Endothelial cell of umbilical vein (primary cell): ENCODE results near the gene LRCH1. TPM values are rescaled to one million over a fixed set of nuclear protein-coding genes. Genes with fewer than 3 reads are reported as not detected.

Source experiments
- BruUV-seq: library from RNA; stranded (reverse); fragments of 400-500 nt; replicated peaks from 2 replicates; lab custom pipeline; 2021; lab: Mats Ljungman, UMichigan
- CTCF ChIA-PET: fragments of 300-600, 350-600 bp; sonication (Branson Sonifier 250); formaldehyde crosslinking; loops from one replicate; lab custom pipeline; 2021; ENCODE audit warnings: antibody characterized with exemption, inconsistent platforms; lab: Charles Lee
- POLR2A ChIA-PET: fragments of 300-600, 350-600 bp; sonication (Branson Sonifier 250); formaldehyde crosslinking; loops from one replicate; lab custom pipeline; 2021; ENCODE audit warnings: antibody characterized with exemption, inconsistent platforms; lab: Charles Lee
- DNase-seq: peaks from one replicate; pipeline ENCODE4 v3.0.0-alpha.2; 2011; ENCODE audit warnings: low read depth, low spot score
- FAIRE-seq: peaks from 2 replicates; lab custom pipeline; 2011; peaks lifted over from hg19 to GRCh38; lab: Jason Lieb, UNC
- H2AFZ ChIP-seq: 2 replicates; pipeline ENCODE4 v1.6.0; 2012; ENCODE audit warnings: low read depth, low read length, control low read depth, inconsistent platforms
- H3K27ac ChIP-seq: 2 replicates; pipeline ENCODE4 v1.5.1; 2011; ENCODE audit warnings: low read depth, mild to moderate bottlenecking, control low read depth, low read length, moderate library complexity; ENCODE audit not compliant: insufficient read depth
- H3K27me3 ChIP-seq, 2 experiments: 2 replicates each; pipeline versions ENCODE4 v1.6.0 to v1.6.1; 2011; ENCODE audit warnings: low read length in 2 of 2, mixed read lengths in 1 of 2; ENCODE audit not compliant: control insufficient read depth in 2 of 2, insufficient read depth in 2 of 2
- H3K36me3 ChIP-seq, 2 experiments: 2 replicates in 1 of 2; 3 replicates in 1 of 2; pipeline ENCODE4 v1.5.1; 2011; ENCODE audit warnings: low read length in 2 of 2, mild to moderate bottlenecking in 1 of 2, moderate library complexity in 1 of 2; ENCODE audit not compliant: control insufficient read depth in 2 of 2, insufficient read depth in 2 of 2; ENCODE audit errors: extremely low read depth in 1 of 2
- H3K4me1 ChIP-seq: 3 replicates; pipeline ENCODE4 v1.5.1; 2011; ENCODE audit warnings: mild to moderate bottlenecking, low read length; ENCODE audit not compliant: control insufficient read depth, insufficient read depth; ENCODE audit errors: extremely low read depth
- H3K4me2 ChIP-seq: 2 replicates; pipeline ENCODE4 v1.6.1; 2011; ENCODE audit warnings: low read length, control low read depth, mixed read lengths; ENCODE audit not compliant: insufficient read depth
- H3K4me3 ChIP-seq, 3 experiments: fragments of 200-600 bp in 1 of 3; sonication (generic), shearing (Covaris generic) in 1 of 3; replicated peaks in 1 of 3; 2 replicates each; pipeline ENCODE4 v1.5.1; 2011 to 2016; ENCODE audit warnings: control low read depth in 3 of 3, low read length in 3 of 3, mild to moderate bottlenecking in 2 of 3, inconsistent platforms in 1 of 3, low read depth in 1 of 3, moderate library complexity in 1 of 3; ENCODE audit not compliant: insufficient read depth in 1 of 3
- H3K79me2 ChIP-seq: 2 replicates; pipeline ENCODE4 v1.6.0; 2012; ENCODE audit warnings: low read length, inconsistent platforms; ENCODE audit not compliant: control insufficient read depth, insufficient read depth
- H3K9ac ChIP-seq: replicated peaks from 2 replicates; pipeline ENCODE3; 2011; ENCODE audit warnings: low read length, control low read depth; ENCODE audit not compliant: insufficient read depth; ENCODE audit errors: extremely low read depth
- H3K9me1 ChIP-seq: replicated peaks from 3 replicates; pipeline ENCODE4 v1.6.0; 2011; ENCODE audit warnings: mild to moderate bottlenecking, low read length; ENCODE audit not compliant: control insufficient read depth, insufficient read depth; ENCODE audit errors: extremely low read depth
- H3K9me3 ChIP-seq: replicated peaks from 2 replicates; pipeline ENCODE4 v1.5.1; 2012; ENCODE audit warnings: low read length, inconsistent platforms; ENCODE audit not compliant: control insufficient read depth, insufficient read depth
- H4K20me1 ChIP-seq: replicated peaks from 2 replicates; pipeline ENCODE3; 2011; ENCODE audit warnings: mild to moderate bottlenecking, low read length; ENCODE audit not compliant: control insufficient read depth, insufficient read depth; ENCODE audit errors: extremely low read depth
- EZH2 ChIP-seq: IDR thresholded peaks from 2 replicates; pipeline ENCODE4 v1.6.1; 2012; ENCODE audit warnings: borderline replicate concordance, low read depth, mild to moderate bottlenecking, moderate library complexity, low read length, inconsistent platforms; ENCODE audit not compliant: severe bottlenecking
- FOS ChIP-seq: IDR thresholded peaks from 2 replicates; pipeline ENCODE4 v1.6.1; 2011; ENCODE audit warnings: mild to moderate bottlenecking, low read length, moderate library complexity, borderline replicate concordance; ENCODE audit not compliant: insufficient read depth
- GATA2 ChIP-seq: IDR thresholded peaks from 2 replicates; pipeline ENCODE4 v1.7.0; 2011; ENCODE audit warnings: low read depth, mild to moderate bottlenecking, moderate library complexity, mixed read lengths, low read length; ENCODE audit not compliant: insufficient read length, insufficient read depth
- JUN ChIP-seq: IDR thresholded peaks from 2 replicates; pipeline ENCODE4 v1.6.1; 2011; ENCODE audit warnings: borderline replicate concordance, low read depth; ENCODE audit not compliant: insufficient read length, insufficient read depth
- MAX ChIP-seq: IDR thresholded peaks from 2 replicates; pipeline ENCODE4 v1.6.1; 2011; ENCODE audit not compliant: insufficient read depth, insufficient read length
- MYC ChIP-seq: IDR thresholded peaks from one replicate; pipeline ENCODE4 v1.6.1; 2011; ENCODE audit warnings: mild to moderate bottlenecking, low read depth, low read length
- POLR2A ChIP-seq: IDR thresholded peaks from 2 replicates; pipeline ENCODE4 v1.6.1; 2012; ENCODE audit warnings: low read depth, mild to moderate bottlenecking, control low read depth, low read length
- POLR2AphosphoS5 ChIP-seq: IDR thresholded peaks from 2 replicates; pipeline ENCODE4 v1.6.1; 2012; ENCODE audit warnings: low read depth, mild to moderate bottlenecking, control low read depth, low read length, moderate library complexity; ENCODE audit not compliant: insufficient read depth
- dilution Hi-C: fragments of 300-500 bp; cut with MboI; formaldehyde crosslinking; loops from one replicate; pipeline ENCODE4 v1.15.0; 2019; ENCODE audit warnings: low sequenced_read_pairs; ENCODE audit not compliant: extremely low pct_ligation_motif_present
- intact Hi-C: fragments of 100-400 bp; cut with micrococcal nuclease; formaldehyde crosslinking; loops from one replicate; pipeline ENCODE4 v1.10.0; 2022
- polyA plus RNA-seq, 4 experiments: library from polyadenylated mRNA; depleted of rRNA in 3 of 4; stranded (reverse) in 3 of 4; unstranded in 1 of 4; fragments of >200 nt; gene quantifications; 2 replicates each; pipeline versions ENCODE4 v1.2.1 to v1.2.3, GENCODE V29; 2011 to 2012; ENCODE audit warnings: missing spikeins in 1 of 4
- total RNA-seq: library from RNA; stranded (reverse); gene quantifications from 2 replicates; pipeline ENCODE4 v1.2.3, GENCODE V29; 2021
- TF ChIP-seq, protein P1 (sequence below), 2 donors: IDR thresholded peaks; 1 replicate in 1 of 2; 2 replicates in 1 of 2; pipeline ENCODE4 v1.5.1; 2011; ENCODE audit warnings: low read length in 2 of 2, mild to moderate bottlenecking in 2 of 2, moderate library complexity in 2 of 2, control low read depth in 1 of 2, inconsistent platforms in 1 of 2, low read depth in 1 of 2; ENCODE audit not compliant: insufficient read depth in 1 of 2; ENCODE audit errors: extremely low read depth in 1 of 2

The LRCH1 gene
- total and polyA plus RNA-seq, 2 donors (not counting 3 experiments of a cell fraction or from before 2014, with no cell fraction given) = 5.4 to 16.5 TPM

GRCh38 chr13:46609052-46609451 lies 56.1 kb downstream of the LRCH1 start:
- Histone ChIP-seq H3K9ac (no peak overlapping the region), H4K20me1 (peaks cover 5% of the 10 kb centered on the region), H3K4me2 (no peak overlapping the region), H3K27ac (no peak overlapping the region), H3K9me3 (no peaks in the 10 kb centered on the region), H3K27me3 (no peaks in the 10 kb centered on the region), H2AFZ (no peak overlapping the region), H3K79me2 (peaks cover 15% of the 10 kb centered on the region), H3K4me1 (peaks cover 9% of the 10 kb centered on the region), H3K9me1 (no peaks in the 10 kb centered on the region), H3K36me3 (no peaks in the 10 kb centered on the region), H3K4me3 (no peak overlapping the region)
- FAIRE-seq (no peak), DNase-seq (no peak)
- intact Hi-C loops = no loop called here
- ChIA-PET POLR2A (no interaction called here), CTCF (no interaction called here)
- TF ChIP-seq FOS (no peak), MAX (no peak), POLR2A (no peak), MYC (no peak), EZH2 (no peak), POLR2AphosphoS5 (no peak), GATA2 (no peak), JUN (no peak)
- TF ChIP-seq, protein P1, sequence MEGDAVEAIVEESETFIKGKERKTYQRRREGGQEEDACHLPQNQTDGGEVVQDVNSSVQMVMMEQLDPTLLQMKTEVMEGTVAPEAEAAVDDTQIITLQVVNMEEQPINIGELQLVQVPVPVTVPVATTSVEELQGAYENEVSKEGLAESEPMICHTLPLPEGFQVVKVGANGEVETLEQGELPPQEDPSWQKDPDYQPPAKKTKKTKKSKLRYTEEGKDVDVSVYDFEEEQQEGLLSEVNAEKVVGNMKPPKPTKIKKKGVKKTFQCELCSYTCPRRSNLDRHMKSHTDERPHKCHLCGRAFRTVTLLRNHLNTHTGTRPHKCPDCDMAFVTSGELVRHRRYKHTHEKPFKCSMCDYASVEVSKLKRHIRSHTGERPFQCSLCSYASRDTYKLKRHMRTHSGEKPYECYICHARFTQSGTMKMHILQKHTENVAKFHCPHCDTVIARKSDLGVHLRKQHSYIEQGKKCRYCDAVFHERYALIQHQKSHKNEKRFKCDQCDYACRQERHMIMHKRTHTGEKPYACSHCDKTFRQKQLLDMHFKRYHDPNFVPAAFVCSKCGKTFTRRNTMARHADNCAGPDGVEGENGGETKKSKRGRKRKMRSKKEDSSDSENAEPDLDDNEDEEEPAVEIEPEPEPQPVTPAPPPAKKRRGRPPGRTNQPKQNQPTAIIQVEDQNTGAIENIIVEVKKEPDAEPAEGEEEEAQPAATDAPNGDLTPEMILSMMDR (IDR thresholded peaks at IDR 0.05; ENCODE audit: extremely low read depth in 1 of 2, insufficient read depth in 1 of 2, low read depth in 1 of 2, low read length in 2 of 2) = no peak
- dilution Hi-C loops = no loop called here
- BruUV-seq = no TSS peak
